Gastroesophageal sphincter (tissue), 4 donors: Measurements from ENCODE around the gene AGBL4. TPM values are rescaled to one million over a fixed set of nuclear protein-coding genes. Genes with fewer than 3 reads are reported as not detected.

Experiments used
- ATAC-seq: fragments of 150-250 bp; one replicate; pipeline ENCODE4 v1.9.1; 2016; ENCODE audit warnings: mild to moderate bottlenecking, moderate library complexity
- H3K27ac ChIP-seq, 4 donors: fragments of 200-600 bp; sonication (generic) in 3 of 4; 1 replicate in 3 of 4; 2 replicates in 1 of 4; pipeline ENCODE4 v1.5.1; 2016 to 2019
- H3K27me3 ChIP-seq: fragments of 200-600 bp; sonication (generic); one replicate; pipeline ENCODE4 v1.5.1; 2019
- H3K36me3 ChIP-seq, 2 donors: fragments of 200-600 bp; sonication (generic); one replicate each; pipeline ENCODE4 v1.5.1; 2019; ENCODE audit warnings: control low read depth in 1 of 2
- H3K4me1 ChIP-seq, 3 donors: fragments of 200-600 bp; sonication (generic); 1 replicate in 2 of 3; 2 replicates in 1 of 3; pipeline ENCODE4 v1.5.1; 2016 to 2019; ENCODE audit warnings: control low read depth in 2 of 3
- H3K4me3 ChIP-seq, 2 donors: fragments of 200-600 bp; sonication (generic); one replicate each; pipeline ENCODE4 v1.5.1; 2019; ENCODE audit warnings: mild to moderate bottlenecking in 1 of 2, moderate library complexity in 1 of 2
- H3K9me3 ChIP-seq, 3 donors: fragments of 200-600 bp; sonication (generic); one replicate each; pipeline ENCODE4 v1.5.1; 2017 to 2019; ENCODE audit warnings: control low read depth in 2 of 3
- EP300 ChIP-seq: sonication (generic); formaldehyde crosslinking; IDR thresholded peaks from one replicate; pipeline ENCODE4 v1.6.1; 2017; ENCODE audit warnings: antibody characterized with exemption, mild to moderate bottlenecking
- POLR2A ChIP-seq, 2 donors: fragments of 450-650 bp; IDR thresholded peaks; one replicate each; pipeline ENCODE4 v1.6.1; 2017; ENCODE audit warnings: antibody characterized with exemption in 2 of 2, mild to moderate bottlenecking in 2 of 2, moderate library complexity in 1 of 2
- POLR2AphosphoS5 ChIP-seq: sonication (generic); formaldehyde crosslinking; IDR thresholded peaks from one replicate; pipeline ENCODE4 v1.6.1; 2017; ENCODE audit warnings: antibody characterized with exemption
- WGBS, 2 donors: methylation state at CpG; one replicate each; pipeline ENCODE4 v1.1.5; 2018; ENCODE audit warnings: low coverage in 1 of 2; 5-methylcytosine and 5-hydroxymethylcytosine counted together
- total RNA-seq, 4 donors: library from RNA; depleted of rRNA; stranded (reverse); fragments of >200 nt; gene quantifications; one replicate each; pipeline ENCODE4 v1.1.0, GENCODE V29; 2016
- TF ChIP-seq, protein P1 (sequence below), 4 experiments: fragments of 200-600 bp in 2 of 4; fragments of 450-650 bp in 2 of 4; sonication (generic) in 1 of 4; IDR thresholded peaks; one replicate each; pipeline ENCODE4 v1.5.1; 2017 to 2019; ENCODE audit warnings: antibody characterized with exemption in 4 of 4, mild to moderate bottlenecking in 2 of 4, moderate library complexity in 2 of 4

AGBL4 gene
- total RNA-seq, 4 donors from 2014 or later, result 1.6 TPM; not detected in 3

DNA sequence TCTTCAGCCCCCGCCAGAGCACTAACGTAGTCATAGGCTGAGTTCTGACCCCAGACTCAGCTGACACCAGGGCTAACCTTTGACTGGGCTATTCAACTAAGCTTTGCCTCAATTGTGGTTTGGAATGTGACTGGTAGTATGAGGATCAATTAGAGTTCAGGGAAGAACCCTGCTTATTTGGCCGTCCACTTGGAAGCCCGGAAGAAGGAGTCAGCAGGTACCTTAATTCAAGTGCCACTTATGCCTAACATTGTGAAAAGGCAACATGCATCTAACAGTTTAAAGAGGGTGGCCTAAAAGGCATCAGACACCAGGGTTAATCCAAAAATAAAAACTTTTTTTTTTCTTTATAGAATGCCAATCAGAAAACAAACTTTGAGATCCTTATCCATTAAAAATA, 1339.4 kb downstream of the AGBL4 start:
- no peak overlapping the region for H3K27ac ChIP-seq
- peaks cover 0 to 8% (median 0%) of the 10 kb centered on the region in 3 donors for H3K4me1 ChIP-seq
- ATAC-seq, result no peak
- no peaks in the 10 kb centered on the region for H3K9me3 ChIP-seq
- H3K27me3 ChIP-seq, result no peaks in the 10 kb centered on the region
- TF ChIP-seq EP300 (no peak), POLR2A (IDR thresholded peaks at IDR 0.05) (no peak), POLR2AphosphoS5 (no peak)
- TF ChIP-seq, protein P1, sequence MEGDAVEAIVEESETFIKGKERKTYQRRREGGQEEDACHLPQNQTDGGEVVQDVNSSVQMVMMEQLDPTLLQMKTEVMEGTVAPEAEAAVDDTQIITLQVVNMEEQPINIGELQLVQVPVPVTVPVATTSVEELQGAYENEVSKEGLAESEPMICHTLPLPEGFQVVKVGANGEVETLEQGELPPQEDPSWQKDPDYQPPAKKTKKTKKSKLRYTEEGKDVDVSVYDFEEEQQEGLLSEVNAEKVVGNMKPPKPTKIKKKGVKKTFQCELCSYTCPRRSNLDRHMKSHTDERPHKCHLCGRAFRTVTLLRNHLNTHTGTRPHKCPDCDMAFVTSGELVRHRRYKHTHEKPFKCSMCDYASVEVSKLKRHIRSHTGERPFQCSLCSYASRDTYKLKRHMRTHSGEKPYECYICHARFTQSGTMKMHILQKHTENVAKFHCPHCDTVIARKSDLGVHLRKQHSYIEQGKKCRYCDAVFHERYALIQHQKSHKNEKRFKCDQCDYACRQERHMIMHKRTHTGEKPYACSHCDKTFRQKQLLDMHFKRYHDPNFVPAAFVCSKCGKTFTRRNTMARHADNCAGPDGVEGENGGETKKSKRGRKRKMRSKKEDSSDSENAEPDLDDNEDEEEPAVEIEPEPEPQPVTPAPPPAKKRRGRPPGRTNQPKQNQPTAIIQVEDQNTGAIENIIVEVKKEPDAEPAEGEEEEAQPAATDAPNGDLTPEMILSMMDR (IDR thresholded peaks at IDR 0.05), result no peak
- 94% methylated on average over 3 of the region's 4 CpGs; no CpG with 5 or more reads in 1 of the 2 donors for WGBS, 2 donors
- H3K4me3 ChIP-seq, result no peak overlapping the region
- H3K36me3 ChIP-seq, result no peaks in the 10 kb centered on the region

DNA sequence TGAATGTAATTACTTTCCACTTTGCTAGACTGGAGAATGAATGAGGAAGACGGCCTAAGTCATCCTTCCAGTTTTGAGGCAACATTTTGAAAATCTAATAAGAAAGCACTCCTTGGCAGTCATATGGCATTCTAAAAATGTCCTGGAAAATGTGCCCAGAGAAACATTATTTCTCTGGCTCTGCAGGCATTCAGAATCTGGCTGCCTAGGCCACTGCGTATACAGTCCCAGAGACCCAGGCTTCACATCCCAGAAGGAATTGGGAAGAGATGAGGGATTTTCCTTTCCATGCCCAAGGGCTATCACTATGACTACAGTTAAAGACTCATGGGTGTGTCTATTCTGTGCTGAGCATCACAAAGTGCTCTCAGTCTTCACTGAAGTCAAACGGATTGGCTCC, 1339.9 kb downstream of the AGBL4 start:
- WGBS, 2 donors, result 68% methylated on average over 3 of the region's 3 CpGs; no CpG with 5 or more reads in 1 of the 2 donors
- no peak for TF ChIP-seq POLR2A (IDR thresholded peaks at IDR 0.05)
- TF ChIP-seq, protein P1 (IDR thresholded peaks at IDR 0.05), result no peak
- ATAC-seq, result peak; percentile 41
- H3K4me1 ChIP-seq, result peaks cover 0 to 8% (median 0%) of the 10 kb centered on the region in 3 donors
- no peaks in the 10 kb centered on the region for H3K36me3 ChIP-seq
- H3K27me3 ChIP-seq, result no peaks in the 10 kb centered on the region
- no peaks in the 10 kb centered on the region for H3K9me3 ChIP-seq
- H3K4me3 ChIP-seq, result no peak overlapping the region
- no peak overlapping the region for H3K27ac ChIP-seq

DNA sequence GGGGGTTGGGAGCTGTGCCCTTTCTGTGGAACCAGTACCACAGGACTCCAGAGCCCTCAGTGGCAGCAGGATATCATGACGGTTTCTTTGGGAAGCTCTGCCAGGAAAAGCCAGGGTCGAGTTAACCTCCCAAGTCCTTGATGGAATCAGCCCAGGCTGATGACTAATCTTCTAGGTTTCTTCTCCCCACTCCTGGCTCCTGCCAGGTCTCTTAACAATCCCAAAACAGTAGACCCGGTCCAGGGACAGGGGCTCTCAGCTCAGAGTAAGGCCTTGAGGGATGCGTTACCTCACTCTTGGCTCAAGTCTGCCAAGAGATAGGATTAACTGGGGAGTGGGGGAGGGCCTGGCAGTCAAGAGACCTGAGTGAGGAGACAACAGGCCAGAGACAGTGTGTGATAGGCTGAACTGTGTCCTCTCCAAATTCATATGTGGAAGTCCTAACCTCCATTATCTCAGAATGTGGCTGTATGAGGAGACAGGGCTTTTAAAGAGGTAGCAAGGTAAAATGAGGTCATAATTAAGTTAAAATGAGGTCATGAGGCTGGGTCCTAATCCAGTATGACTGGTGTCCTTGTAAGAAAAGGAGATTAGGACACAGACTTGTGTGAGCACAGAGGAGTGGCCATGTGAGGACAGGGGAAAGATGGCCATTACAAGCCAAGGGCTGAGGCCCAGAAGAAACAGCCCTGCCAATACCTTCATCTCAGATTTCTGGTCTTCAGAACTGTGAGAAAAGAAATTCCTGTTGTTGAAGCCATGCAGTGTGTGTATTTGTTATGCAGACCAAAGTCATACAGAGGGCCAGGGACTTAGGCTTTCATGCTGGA, 1342.1 kb downstream of the AGBL4 start:
- no CpG with 5 or more reads among the region's 4 CpGs for WGBS, 2 donors
- Histone ChIP-seq H3K27me3 (no peaks in the 10 kb centered on the region), H3K36me3 (no peaks in the 10 kb centered on the region), H3K4me1 (peaks cover 0 to 14% (median 0%) of the 10 kb centered on the region in 3 donors), H3K27ac (no peak overlapping the region), H3K9me3 (no peaks in the 10 kb centered on the region), H3K4me3 (no peak overlapping the region)
- TF ChIP-seq POLR2AphosphoS5, result no peak
- no peak for TF ChIP-seq EP300
- no peak for TF ChIP-seq POLR2A (IDR thresholded peaks at IDR 0.05)
- TF ChIP-seq, protein P1 (IDR thresholded peaks at IDR 0.05), result no peak
- no peak for ATAC-seq

DNA sequence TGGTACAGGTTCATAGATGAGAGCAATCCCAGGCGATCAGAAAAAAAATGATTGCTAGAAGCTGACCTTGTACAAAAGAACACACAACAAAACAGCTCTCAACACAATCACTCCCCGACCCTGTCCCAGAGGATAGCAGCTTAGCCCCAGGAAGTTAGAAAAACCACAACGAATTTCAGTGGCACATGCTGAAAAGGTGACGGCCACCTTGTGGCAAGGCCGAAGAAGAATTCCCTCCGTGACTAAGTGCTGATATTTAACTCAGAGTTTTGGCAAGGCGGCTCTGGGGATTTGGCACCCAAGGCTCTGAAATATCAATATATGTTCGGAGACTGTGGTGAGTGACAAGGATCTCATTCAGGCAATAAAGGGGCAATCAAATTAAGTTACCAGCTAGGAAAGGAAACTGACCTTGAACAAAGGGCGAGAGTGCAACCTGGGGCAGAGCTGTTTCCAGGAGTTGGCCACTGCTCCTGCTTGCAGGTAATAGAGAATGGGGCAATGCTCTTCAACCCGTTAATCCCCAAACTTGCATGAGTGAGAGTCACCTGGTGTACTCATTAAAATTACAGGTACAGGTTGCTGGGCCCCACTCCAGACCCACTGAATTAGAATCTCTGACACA, 1343.2 kb downstream of the AGBL4 start:
- H3K27me3 ChIP-seq, result no peaks in the 10 kb centered on the region
- H3K4me1 ChIP-seq, result peaks cover 0 to 14% (median 0%) of the 10 kb centered on the region in 3 donors
- H3K4me3 ChIP-seq, result no peak overlapping the region
- no peak overlapping the region for H3K27ac ChIP-seq
- no peaks in the 10 kb centered on the region for H3K36me3 ChIP-seq
- H3K9me3 ChIP-seq, result no peaks in the 10 kb centered on the region
- 84% methylated on average over 10 of the region's 10 CpGs; no CpG with 5 or more reads in 1 of the 2 donors for WGBS, 2 donors
- ATAC-seq, result no peak
- no peak for TF ChIP-seq POLR2AphosphoS5
- no peak for TF ChIP-seq POLR2A (IDR thresholded peaks at IDR 0.05)
- TF ChIP-seq, protein P1 (IDR thresholded peaks at IDR 0.05), result no peak
- TF ChIP-seq EP300, result no peak
